Measurements from ENCODE around the gene CBS.
"Not testable (repeated sequence)": the region's sequence is repeated elsewhere in the genome, so short reads cannot be mapped to it uniquely, and the experiment has no call there.

The CBS gene

DNA sequence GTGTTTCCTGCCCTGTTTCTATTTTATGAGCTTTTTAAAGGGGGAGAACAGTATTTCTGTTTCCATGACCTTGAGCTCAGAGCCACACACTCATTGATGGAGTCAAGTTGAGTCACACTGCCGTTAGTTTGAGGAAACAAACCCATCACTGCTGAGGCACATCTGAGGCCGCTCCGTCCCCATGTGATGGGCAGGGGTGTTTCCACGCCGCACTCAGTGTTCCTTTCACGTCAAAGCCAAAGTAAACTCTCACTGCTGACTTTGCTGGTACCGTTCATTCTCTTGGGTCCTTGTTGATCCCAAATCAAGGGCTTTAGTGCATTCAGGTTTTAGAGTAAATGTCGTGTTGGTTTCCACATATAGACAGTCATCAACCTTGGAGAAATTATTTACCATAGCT lies 52.5 kb downstream of the CBS start:
- no peak for DNase-seq

DNA sequence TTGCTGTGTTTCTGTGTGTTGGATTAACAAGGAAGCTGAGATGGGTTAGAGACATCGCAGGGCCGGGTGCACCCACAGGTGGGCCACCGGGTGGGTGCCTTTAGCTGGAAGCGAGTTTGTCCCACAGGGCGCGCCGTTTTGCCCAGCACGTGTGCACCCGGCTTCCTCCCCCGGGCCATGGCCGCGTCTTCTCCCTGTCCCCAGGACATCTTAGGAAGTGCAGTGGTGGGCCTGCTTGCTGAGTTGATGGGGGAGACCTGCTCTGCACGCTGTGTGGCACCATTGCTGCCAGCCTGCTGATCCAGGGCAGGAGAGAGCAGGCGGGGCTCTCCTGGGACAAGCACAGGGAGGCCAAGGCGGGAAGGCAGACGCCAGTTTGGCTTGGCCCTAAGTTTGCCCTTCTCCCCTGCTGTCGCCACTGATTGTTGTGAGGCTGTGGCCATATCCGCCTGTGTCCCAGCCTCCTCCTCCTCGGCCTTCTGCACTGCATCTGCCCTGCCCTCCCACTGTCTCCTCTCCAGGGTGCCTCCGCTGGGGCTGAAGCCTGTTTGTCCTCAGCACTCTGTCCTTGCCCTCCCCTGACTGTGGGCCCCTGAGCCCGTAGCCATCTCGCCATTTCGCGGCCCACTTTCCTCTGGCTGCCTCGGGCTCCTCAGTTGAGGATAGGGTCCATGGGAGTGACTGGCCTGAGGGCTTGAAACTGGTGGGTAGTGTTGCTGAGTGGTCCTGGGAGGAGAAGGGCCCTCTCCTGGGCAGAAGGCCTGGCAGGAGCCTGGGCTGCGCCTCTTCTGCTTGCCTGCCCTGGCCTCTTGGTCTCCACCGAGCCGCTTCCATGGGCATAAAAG lies 53.7 kb downstream of the CBS start:
- DNase-seq: no peak

DNA sequence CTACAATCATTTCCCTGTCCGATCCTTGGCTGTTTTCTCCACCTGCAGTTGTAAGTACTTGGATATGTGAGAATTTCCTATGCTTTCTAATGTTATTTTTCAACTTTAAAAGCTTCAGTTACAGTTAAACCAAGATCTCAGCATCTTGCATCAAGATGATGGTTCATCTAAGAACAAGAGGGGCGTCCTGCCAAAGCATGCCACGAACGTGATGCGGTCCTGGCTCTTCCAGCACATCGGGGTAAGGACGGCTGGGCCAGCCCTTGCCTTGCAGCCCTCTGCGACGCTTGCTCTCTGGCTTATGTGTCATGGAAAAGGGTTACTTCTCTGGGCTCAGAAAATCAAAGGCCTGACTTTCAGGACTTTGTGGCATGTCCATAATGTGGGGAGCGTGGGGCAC lies 54.4 kb downstream of the CBS start:
- no peak for DNase-seq

DNA sequence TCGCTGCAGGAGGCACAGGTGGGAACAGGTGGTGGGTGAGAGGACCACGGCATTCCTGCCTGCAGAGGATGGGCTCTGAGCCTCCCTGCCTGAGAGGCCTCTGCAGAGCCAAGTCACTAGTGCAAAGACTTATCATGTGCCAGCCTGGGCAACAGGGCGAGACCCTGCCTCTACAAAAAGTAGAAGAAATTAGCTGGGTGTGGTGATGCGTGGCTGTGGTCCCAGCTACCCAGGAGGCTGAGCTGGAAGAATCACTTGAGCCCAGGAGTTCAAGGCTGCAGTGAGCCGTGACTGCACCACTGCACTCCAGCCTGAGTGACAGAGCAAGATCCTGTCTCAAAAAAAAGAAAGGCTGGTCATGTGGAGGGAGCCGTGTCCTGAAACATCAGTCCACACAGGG lies 54.9 kb downstream of the CBS start:
- DNase-seq: no peak

DNA sequence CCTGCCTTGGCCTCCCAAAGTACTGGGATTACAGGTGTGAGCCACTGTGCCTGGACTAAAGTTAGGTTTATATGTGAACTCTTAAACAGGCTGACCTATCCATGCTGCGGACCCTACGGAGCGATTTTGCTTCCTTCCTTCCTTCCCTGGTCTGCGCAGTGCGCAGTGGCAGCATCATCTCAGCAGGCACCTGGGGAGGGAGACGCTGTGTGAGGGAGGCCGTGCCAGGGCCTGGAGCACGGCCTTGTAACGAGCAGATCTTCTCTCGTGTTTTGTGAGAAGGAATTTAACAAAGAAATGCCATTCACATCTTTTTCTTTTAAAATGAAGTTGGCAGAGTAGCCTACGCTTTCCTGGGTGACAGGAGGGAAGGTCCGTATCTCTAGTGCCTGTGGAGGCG lies 55.5 kb downstream of the CBS start:
- no peak for DNase-seq

DNA sequence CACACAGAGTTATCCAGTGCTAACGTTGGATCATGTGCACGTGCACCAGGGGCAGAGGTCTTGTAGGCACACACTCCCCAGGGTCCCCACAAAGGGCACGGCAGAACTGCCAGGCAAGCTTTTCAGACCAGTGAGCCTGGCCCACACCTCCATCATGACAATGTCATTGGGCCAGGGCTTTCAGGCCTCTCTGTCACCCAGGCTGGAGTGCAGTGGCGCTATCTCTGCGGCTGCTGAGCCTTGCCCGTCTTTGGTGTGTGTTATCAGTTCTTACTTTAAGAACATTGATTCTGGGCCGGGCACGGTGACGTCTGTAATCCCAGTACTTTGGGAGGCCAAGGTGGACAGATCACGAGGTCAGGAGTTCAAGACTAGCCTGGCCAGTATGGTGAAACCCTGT lies 57.1 kb downstream of the CBS start:
- DNase-seq: no peak

DNA sequence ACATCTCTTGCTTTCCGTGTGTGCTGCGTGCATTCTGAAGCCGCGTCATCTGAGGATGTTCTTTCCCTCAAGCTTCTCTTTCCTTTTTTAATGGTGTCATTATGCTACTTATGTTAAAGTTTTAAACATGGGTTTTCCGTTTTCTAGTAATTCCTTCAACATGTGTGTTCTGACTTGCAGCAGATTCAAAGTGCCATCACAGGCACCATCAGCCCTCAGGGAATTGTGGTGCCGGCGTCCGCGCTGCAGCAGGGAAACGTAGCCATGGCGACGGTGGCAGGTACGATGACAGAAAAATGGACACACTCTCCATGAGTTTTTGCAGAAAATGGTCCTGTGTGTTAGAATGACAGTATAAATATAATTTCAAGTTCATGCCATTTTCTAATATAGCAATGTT lies 58.9 kb downstream of the CBS start:
- no peak for DNase-seq

DNA sequence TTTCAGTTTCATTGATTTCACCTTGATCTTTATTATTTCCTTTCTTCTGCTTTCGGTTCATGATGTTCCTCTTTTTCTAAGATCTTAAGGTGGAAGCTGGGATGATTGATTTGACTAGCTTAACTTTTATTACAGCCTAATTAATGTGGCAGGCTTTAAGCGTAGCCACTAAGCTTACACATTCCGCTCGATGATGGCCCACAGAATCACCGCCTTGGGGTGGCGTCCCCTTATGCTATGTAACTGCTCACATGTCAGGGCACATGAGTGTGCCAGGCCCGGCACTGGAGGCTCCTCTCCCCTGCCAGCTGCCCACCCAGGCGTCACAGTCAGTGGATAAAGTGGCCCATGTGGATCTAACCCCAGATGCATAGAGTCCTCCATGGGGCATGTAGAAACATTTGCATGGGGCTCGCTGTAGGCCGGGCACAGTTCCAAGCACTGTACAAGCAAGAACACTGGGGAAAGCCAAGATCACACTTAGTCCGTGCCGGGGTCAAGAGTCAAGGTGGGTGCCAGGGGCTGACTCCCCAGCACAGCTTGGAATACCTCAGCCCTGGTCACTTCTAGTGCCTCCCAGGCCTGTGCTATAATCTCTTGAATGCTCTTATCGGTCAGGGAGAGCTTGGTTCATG lies 59.6 kb downstream of the CBS start:
- DNase-seq: no peak

DNA sequence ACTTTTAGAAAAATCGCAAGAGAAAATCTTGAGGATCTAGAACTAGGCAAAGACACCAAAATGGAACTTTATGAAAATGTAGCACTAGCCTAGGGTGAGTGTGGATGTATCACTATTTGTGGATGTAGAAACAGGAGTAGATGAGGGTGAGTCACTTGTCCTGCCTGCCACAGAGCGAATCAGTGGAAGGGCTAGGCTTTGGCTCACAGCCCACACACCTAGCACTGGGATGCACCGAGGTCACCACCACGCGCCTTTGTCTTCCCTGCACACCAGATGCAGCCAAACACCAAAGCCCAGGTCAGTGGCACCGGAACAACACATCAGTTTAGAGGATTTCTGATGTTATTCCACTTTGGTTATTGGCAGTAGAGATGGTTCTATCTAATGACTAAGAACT lies 63.0 kb downstream of the CBS start:
- no peak for DNase-seq

DNA sequence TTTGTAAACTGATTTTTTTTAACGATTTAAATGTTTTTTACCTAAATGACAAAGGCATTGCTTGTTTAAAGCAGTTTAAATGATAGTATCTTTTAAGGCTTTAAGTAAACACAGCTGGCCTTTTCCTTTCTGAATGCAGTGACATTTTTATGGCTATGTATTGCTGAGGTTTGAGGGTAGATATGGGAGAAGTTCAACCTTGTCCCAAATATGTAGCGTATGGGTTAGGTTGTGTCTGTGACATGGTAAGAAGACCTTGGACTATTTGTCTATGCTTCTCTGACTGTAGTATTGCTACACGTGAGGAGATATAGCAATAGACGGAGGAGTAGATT lies 68.8 kb downstream of the CBS start:
- DNase-seq: no peak

DNA sequence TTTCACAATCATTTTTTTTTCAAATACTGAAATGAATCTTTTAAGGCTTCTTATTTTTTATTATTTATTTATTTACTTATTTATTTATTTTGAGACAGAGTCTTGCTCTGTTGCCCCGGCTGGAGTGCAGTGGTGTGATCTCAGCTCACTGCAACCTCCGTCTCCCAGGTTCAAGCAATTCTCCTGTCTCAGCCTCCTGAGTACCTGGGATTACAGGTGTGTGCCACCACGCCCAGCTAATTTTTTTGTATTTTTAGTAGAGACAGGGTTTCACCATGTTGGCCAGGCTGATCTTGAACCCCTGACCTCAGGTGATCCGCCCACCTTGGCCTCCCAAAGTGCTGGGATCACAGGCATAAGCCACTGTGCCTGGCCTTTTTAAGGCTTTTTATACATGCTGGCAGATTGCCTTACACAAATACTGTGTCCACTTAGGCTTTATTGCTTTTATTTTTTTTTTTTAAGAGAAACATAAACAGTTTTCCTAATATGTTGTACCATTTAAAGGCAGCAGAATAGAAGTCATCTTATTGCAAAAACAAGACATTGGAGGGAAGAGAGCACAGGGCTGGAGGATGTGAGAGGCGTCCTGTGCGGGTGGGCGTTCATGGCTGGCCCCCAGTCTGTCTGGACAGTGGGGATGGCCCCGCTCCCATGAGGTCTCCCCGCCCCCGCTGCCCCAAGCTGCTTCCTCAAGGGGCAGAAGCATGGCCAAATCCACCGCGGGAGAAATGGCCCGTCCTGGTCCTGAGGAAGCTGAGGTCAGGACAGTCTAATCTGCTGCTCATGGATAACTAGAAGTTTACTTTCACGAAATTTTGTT lies 69.4 kb downstream of the CBS start:
- DNase-seq: not testable (repeated sequence)

DNA sequence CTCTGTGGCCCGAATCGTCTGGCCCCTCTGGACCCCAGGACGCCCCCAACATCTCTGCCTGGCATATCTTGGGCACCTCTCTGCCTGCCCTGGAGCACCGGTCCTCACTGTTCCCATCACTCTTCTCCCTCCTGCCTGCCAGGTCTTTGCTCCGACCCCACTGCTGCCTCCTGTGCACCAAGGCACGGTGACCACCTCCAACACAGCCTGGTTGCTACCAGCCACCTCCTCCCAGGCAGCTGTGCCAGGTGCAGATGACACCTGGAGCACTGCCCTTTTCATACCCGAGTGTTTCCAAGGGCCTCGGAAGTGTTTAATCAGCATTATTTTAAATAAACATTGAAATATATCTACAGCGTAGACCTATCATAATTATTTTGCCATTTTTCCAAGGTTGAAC lies 70.0 kb downstream of the CBS start:
- DNase-seq: no peak

DNA sequence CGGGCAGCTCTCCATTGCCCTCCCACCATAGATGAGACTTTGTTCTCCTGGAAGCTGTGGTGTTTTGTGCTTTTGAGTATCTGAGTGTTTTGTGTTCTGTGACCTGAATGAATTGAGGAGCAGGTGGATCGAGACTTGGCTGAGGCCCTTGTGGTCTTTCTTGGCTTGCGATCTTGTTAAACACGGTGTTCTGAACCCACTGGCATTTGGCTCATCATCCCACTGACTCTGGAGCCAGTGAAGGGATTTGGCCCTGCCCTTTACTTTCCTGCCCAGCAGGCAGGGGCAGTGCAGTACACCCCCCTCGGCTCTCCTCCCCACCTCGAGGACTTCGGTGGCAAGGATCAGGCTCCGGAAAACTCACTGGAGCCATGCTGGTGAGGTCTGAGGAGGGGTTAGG lies 70.7 kb downstream of the CBS start:
- DNase-seq: no peak
